ENCODE data around the gene MCTP1.

Gene MCTP1

DNA sequence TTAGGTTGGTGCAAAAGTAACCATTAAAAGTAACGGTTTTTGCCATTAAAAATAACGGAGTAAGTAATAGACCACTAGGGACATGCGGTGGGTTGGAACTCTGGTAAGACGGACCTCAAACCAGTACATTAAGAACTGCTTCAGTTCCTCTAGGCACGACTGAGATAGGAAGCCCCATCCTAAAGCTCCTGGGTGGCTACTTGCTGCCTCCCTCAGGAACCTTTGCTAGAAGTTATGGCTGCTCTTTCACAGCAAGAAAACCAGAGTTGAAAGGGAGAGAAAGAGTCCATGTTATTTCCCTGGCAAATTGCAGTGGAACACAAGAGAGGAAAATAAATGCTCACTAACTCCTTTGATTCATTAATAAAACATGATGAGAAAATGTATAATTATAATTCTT, 47.6 kb downstream of the MCTP1 start:
- TF ChIP-seq, protein P1, sequence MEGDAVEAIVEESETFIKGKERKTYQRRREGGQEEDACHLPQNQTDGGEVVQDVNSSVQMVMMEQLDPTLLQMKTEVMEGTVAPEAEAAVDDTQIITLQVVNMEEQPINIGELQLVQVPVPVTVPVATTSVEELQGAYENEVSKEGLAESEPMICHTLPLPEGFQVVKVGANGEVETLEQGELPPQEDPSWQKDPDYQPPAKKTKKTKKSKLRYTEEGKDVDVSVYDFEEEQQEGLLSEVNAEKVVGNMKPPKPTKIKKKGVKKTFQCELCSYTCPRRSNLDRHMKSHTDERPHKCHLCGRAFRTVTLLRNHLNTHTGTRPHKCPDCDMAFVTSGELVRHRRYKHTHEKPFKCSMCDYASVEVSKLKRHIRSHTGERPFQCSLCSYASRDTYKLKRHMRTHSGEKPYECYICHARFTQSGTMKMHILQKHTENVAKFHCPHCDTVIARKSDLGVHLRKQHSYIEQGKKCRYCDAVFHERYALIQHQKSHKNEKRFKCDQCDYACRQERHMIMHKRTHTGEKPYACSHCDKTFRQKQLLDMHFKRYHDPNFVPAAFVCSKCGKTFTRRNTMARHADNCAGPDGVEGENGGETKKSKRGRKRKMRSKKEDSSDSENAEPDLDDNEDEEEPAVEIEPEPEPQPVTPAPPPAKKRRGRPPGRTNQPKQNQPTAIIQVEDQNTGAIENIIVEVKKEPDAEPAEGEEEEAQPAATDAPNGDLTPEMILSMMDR (IDR thresholded peaks at IDR 0.05; ENCODE audit: insufficient read depth, low read depth, low read length, missing control alignments) = no peak
- no peak for DNase-seq (ENCODE audit: low read depth)

DNA sequence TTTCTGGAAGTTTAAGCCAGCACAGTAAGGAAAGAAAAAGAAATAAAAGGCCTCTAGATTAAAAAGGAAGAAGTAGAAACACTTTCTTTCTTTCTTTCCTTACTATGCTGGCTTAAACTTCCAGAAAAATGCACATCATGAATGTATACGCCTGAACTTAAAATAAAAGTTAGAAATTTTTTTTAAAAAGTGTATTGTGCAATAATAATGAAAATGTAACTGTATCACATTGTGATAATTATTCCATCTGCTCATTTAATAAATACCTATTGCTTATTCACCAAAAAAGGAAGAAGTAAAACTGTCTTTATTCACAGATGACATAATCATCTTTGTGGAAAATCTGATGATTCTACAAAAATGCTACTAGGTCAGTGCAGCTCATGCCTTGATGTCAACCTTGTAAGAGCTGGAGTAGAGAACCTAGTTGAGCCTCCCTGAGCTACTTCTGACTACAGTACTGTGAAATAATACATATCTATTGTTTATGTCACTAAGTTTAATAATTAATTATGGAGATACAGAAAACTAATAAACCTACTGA, 49.4 kb downstream of the MCTP1 start:
- TF ChIP-seq, protein P1 (IDR thresholded peaks at IDR 0.05; ENCODE audit: insufficient read depth, low read depth, low read length, missing control alignments) = no peak
- no peak overlapping the region for H3K4me3 ChIP-seq (ENCODE audit: low read depth, low read length)
- no peak for DNase-seq (ENCODE audit: low read depth)

More for the DNA sequence above, 47.6 kb downstream of the MCTP1 start:
- no peak overlapping the region for H3K4me3 ChIP-seq (ENCODE audit: low read depth, low read length)

DNA sequence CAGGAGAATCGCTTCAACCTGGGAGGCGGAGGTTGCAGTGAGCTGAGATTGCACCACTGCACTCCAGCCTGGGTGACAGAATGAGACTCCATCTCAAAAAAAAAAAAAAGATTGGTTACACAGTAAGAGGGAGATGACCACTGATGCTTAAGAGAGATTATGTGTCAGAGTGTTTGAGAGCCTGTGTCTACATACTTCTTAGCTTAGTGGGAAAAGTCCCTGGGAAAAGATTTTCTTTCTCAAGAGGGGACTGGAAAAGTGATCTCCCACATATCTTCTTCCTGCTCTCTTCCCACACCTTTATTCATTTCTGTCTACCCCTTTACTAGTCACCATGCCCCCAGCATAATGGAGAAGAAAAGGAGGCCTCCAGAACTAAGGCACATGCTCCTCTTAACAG, 55.2 kb downstream of the MCTP1 start:
- TF ChIP-seq, protein P1 (IDR thresholded peaks at IDR 0.05; ENCODE audit: insufficient read depth, low read depth, low read length, missing control alignments) = no peak
- no peak overlapping the region for H3K4me3 ChIP-seq (ENCODE audit: low read depth, low read length)
- no peak for DNase-seq (ENCODE audit: low read depth)

DNA sequence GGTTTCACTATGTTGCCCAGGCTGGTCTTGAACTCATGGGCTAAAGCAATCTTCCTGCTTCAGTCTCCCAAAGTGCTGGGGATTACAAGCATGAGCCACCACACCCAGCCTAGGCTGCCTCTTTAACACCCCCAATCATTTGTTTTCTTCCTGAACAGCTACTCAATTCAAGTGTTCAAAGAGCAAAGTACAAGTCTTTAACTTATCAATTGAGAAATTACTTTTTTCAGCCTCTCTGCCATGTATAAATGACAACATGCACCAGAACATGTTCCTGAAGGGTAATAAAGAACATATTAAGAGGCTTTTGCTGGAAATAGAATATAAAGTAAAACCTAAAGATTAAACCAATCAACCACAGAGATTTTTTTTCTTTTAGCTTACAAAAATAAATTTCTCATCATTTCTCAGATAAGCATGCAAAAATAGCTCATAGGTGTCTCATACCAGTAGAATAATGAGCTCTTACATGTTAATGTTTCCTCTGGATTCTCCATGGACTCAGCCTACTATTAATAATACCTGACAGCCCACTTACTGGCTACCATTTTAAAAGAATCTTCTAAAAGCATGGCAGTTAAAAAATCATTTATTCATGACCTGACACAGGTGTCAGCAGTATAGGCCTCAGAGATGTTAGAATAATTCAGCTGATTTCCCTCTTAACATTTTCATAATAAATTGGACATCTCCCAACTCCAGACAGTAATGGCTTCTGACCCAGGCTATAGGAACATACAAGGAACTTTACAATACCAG, 60.0 kb downstream of the MCTP1 start:
- no peak for DNase-seq (ENCODE audit: low read depth)
- no peak overlapping the region for H3K4me3 ChIP-seq (ENCODE audit: low read depth, low read length)
- TF ChIP-seq, protein P1 (IDR thresholded peaks at IDR 0.05; ENCODE audit: insufficient read depth, low read depth, low read length, missing control alignments) = no peak

DNA sequence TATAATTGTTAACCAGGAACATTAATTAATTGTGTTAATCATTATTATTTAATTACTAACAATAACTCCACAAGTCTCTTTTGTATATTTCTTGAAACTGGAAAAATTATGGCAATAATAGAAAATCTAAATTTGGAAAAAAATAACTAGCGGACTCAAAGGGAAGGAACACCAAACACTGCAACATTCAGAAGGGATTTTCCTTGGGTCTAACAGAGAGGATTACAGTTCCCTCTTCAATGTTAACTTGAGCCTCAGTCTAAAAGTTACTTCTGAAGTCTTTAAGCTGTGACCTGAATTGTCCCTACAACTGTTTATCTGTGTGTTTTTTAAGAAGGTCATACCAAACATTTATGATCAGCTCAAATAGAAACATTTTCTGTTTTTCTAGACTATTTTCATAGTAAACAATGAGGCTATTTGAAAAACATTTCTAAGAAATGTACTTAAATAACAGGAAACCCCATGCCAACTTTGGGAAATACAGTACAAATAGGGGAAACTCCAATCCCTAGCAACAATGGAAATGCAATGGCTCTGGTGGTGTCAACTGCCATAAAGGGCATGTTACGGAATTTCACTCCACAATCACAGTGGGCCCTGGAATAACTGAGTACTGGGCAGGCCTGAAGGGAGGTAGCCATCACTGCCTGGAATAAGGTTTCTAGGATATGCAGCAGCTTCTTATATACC, 61.2 kb downstream of the MCTP1 start:
- no peak overlapping the region for H3K4me3 ChIP-seq (ENCODE audit: low read depth, low read length)
- TF ChIP-seq, protein P1 (IDR thresholded peaks at IDR 0.05; ENCODE audit: insufficient read depth, low read depth, low read length, missing control alignments) = no peak
- no peak for DNase-seq (ENCODE audit: low read depth)

DNA sequence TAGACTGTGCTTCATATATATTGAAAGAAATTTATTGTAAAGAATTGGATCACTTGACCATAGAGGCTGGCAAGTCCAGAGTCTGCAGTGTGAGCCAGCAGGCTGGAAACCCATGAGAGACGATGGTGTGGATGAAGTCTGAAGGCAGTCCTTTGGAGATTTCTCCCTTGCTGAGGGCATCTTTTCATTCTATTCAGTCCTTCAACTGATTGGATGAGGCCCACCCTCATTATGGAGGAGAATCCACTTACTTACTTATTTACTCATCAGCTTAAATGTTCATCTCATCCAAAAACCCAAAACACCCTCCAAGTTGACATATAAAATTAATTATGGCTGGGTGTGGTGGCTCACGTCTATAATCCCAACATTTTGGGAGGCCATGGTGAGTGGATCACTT, 62.1 kb downstream of the MCTP1 start:
- TF ChIP-seq, protein P1 (IDR thresholded peaks at IDR 0.05; ENCODE audit: insufficient read depth, low read depth, low read length, missing control alignments) = no peak
- DNase-seq (ENCODE audit: low read depth) = no peak
- no peak overlapping the region for H3K4me3 ChIP-seq (ENCODE audit: low read depth, low read length)
